Measurements from ENCODE around the gene SUSD4.

GRCh38 chr1:223355699-223356098 is 8.3 kb downstream of the SUSD4 start:
- TF ChIP-seq, protein P1, sequence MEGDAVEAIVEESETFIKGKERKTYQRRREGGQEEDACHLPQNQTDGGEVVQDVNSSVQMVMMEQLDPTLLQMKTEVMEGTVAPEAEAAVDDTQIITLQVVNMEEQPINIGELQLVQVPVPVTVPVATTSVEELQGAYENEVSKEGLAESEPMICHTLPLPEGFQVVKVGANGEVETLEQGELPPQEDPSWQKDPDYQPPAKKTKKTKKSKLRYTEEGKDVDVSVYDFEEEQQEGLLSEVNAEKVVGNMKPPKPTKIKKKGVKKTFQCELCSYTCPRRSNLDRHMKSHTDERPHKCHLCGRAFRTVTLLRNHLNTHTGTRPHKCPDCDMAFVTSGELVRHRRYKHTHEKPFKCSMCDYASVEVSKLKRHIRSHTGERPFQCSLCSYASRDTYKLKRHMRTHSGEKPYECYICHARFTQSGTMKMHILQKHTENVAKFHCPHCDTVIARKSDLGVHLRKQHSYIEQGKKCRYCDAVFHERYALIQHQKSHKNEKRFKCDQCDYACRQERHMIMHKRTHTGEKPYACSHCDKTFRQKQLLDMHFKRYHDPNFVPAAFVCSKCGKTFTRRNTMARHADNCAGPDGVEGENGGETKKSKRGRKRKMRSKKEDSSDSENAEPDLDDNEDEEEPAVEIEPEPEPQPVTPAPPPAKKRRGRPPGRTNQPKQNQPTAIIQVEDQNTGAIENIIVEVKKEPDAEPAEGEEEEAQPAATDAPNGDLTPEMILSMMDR (IDR thresholded peaks at IDR 0.05) = no peak
- TF ChIP-seq POLR2AphosphoS5 (IDR thresholded peaks at IDR 0.05; ENCODE audit: insufficient read depth in 1 of 2, low read depth in 1 of 2) = peak in 1 of 2 donors; percentile 74
